Hepatocyte (in vitro differentiated cells): ENCODE data around the gene MPP7.

Source experiments
- EZH2 ChIP-seq: fragments of 200-600 bp; sonication (generic); IDR thresholded peaks from 2 replicates; pipeline ENCODE4 v1.6.1; 2016; ENCODE audit warnings: antibody characterized with exemption, mild to moderate bottlenecking, borderline replicate concordance
- EZH2phosphoT487 ChIP-seq: fragments of 200-600 bp; sonication (generic); IDR thresholded peaks from one replicate; pipeline ENCODE4 v1.6.1; 2018; ENCODE audit warnings: antibody characterized with exemption, mild to moderate bottlenecking, low read depth, moderate library complexity; ENCODE audit not compliant: unreplicated experiment, severe bottlenecking
- TF ChIP-seq, protein P1 (sequence below): fragments of 200-600 bp; sonication (generic); IDR thresholded peaks from 2 replicates; pipeline ENCODE4 v1.5.1; 2016; ENCODE audit warnings: antibody characterized with exemption, mild to moderate bottlenecking; ENCODE audit not compliant: poor library complexity

DNA sequence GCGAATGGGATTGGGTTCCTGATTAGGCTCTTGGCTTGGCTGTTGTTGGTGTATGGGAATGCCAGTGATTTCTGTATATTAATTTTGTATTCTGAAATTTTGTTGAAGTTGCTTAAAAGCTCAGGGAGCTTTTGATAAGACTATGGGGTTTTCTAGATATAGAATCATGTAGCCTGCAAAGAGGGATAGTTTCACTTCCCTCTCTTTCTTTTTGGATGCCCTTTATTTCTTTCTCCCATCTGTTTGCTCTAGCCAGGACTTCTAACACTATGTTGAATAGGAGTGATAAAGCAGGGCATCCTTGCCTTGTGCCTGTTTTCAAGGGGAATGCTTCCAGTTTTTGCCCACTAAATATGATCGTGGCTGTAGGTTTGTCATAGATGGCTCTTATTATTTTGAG, 40.4 kb upstream of the MPP7 start:
- TF ChIP-seq EZH2 (no peak), EZH2phosphoT487 (no peak)
- TF ChIP-seq, protein P1, sequence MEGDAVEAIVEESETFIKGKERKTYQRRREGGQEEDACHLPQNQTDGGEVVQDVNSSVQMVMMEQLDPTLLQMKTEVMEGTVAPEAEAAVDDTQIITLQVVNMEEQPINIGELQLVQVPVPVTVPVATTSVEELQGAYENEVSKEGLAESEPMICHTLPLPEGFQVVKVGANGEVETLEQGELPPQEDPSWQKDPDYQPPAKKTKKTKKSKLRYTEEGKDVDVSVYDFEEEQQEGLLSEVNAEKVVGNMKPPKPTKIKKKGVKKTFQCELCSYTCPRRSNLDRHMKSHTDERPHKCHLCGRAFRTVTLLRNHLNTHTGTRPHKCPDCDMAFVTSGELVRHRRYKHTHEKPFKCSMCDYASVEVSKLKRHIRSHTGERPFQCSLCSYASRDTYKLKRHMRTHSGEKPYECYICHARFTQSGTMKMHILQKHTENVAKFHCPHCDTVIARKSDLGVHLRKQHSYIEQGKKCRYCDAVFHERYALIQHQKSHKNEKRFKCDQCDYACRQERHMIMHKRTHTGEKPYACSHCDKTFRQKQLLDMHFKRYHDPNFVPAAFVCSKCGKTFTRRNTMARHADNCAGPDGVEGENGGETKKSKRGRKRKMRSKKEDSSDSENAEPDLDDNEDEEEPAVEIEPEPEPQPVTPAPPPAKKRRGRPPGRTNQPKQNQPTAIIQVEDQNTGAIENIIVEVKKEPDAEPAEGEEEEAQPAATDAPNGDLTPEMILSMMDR, result no peak
